Neural progenitor cell (in vitro differentiated cells): ENCODE measurements around the gene PCNT.

Experiments
- CTCF ChIP-seq: fragments of 200-600 bp; sonication (generic); IDR thresholded peaks from 2 replicates; pipeline ENCODE4 v1.5.1; 2017; ENCODE audit warnings: antibody characterized with exemption, mild to moderate bottlenecking
- EZH2 ChIP-seq: fragments of 200-600 bp; sonication (generic); IDR thresholded peaks from 2 replicates; pipeline ENCODE4 v1.6.1; 2017; ENCODE audit warnings: antibody characterized with exemption, mild to moderate bottlenecking, moderate library complexity

GRCh38 chr21:46366966-46367365 lies 43.0 kb downstream of the PCNT start:
- TF ChIP-seq CTCF (no peak), EZH2 (no peak)
